Superior temporal gyrus (tissue), 1 donor: ENCODE measurements around the gene CDT1.
A peak's percentile ranks its signal among the peaks of the same experiment; 100 is the strongest.

Source experiments
- DNase-seq: peaks from one replicate; pipeline ENCODE4 v3.0.0-alpha.2; 2016; ENCODE audit errors: extremely low spot score

CDT1 gene

DNA sequence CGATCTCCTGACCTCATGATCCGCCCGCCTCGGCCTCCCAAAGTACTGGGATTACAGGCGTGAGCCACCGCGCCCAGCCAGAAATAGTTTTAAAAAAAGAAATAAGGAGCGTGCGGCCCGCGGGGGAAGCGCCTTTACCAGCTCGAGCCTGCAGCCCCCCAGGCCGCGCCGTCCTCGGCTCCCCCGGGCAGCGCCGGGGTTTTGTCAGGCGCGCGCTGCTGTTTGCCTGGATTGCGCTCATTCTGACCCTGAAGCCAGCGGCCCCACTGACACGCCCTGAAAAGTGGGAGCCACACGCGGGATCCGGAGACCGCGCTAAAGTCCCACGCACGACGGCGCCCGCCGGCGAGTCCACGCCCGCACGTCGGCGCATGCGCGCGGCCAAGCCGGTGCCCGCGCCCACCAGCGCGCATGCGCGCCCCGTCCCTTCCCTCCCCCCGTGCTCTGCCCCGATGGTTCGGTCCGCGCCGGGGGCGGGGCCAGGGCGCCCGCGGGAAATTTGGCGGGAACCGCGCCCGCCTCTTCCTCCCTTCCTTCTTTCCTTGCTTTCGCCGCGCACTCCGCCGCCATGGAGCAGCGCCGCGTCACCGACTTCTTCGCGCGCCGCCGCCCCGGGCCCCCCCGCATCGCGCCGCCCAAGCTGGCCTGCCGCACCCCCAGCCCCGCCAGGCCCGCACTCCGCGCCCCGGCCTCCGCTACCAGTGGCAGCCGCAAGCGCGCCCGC lies at the start of gene CDT1:
Gene CDT1 (plus strand): TSS at position 526 of the 724 bp plus-strand sequence. CDS start 43 bp downstream, at position 569.
- peak; percentile 84 for DNase-seq

DNA sequence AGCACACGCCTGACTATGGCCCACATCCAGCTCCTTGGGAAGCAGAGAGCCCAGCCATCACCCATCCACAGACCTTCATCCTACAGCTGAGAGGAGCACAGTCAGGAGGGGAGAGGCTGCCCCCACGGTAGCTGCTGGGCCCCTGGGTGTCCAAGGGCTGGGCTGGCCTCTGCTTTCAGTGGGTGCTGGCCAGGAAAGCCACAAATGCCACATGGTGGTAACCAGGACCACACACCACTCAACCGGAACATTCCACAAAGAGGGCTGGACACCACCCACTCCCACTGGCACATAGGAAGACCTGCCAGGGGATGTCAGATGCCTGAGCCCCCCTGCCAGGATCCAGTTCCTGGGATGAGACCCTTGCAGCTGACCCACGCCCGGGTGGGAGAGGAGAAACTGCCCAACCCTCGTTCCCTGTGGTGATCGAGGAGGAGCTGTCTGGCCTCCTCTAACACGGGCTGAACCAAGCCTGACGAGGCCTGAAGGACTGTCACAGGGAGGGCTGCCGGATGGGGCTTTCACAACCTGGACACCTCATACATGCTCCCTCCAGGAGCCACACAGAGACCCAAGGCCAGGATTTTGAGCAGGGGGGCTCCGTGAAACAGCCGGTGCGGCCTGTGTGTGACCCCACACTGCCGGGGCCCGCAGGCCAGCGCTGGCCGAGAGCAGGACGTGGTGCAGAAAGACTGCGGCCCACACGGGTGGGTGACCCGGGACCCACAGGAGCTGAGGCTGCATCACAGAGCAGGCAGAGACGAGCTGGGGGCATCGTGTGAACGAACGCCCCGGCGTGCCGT lies 49.3 kb upstream of the CDT1 start:
- no peak for DNase-seq

DNA sequence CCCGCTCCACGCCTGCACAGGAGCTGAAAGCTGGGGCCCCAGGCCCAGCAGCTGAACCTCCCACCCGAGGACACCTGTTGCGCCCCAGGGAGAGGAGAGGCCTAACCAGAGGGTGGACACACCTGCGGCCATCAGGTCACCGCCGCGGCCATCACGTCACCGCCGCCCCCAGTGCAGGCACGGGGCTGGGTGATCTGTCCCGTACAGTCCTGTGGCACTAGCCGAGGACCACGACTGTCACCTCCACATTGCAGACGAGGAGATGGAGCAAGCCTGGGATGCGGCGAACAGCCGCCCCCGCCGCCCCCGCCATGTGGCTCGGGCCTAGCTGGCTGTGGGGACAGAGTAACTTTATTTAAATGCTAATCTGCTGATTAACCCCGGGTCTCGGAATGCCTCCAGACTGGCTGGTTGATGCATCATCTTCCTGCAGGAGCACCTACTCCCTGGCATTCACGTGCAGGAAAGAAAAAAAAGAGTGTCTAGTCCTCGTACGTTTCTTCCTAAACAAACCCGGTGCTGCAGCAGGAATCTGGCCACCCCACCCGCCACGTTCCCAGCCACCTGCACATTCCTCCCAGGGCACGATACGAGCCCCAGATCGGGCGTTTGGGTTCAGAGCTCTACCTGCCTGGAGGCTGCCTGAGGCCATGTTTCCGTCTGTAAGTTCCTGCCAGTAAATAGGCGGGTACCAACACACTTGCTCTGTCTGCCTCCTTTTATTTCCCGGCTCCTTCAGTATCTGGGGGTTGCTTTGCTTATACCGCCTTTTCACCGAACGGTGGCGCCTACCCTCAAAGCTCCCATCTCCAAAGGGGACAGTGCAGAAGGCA lies 48.5 kb upstream of the CDT1 start:
- no peak for DNase-seq

DNA sequence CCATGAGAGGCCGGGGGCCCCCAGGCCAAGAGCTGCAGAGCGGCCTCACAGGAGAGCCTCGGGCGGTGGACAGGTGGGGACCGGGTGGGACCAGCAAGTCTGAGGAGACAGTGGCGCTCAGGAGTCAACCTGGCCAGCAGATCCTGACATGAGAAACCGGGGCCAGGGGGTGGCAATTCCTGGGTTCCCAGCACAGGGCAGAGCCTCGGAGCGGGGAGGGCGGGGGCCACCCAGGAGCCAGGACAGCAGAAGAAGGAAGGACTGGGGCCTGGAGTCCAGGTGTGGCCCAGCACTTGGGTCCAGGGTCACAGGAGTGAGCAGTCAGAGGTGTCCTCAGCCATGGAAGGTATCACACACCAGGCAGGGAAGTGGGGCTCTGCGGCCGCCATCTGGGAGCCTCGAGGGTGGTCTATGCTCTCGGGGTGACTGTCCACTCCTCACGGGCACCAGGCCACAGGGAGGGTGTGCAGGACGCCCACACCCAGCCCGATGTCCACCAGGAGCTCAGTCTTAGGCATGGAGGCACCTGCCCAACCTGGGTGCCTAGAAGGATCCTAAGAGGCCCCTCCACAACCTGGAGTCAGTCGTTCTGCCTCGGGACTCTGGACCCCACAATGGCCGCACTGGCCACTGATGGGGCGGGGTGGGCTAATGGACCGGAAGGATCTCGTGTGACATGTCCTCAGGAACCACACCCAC lies 47.7 kb upstream of the CDT1 start:
- DNase-seq, result no peak

DNA sequence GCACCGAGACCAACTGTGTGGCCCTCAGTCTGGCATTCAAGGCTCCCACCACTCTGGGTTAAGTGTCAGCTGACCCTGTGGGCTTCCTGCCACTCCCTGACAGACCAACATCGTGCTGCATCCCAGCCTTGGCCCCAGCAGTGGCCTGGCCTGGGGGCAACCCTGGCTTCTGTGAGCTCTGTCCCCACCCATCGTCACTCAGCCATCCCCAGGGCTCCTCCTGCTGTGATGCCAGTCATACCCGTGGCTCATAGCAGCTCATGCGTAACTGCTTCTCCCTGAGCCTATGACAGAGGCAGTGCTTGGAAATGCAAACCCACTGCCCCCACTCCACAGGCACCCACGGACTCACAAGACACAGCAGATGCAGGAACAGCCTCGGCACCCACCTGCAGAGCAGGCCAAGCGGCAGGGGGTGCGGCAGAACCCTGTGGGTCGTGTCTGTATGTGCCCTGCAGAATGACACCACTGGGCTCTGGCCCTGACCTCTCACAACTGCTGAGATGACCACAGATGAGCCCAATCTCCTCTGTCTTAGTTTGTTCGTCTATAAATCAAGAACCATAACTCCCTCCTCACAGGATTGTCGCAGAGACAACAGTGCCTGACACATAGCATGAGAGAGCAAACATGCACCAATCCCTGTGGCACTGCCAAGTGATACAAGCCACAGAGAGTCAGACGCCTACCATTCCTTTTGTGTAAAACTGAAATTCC lies 45.2 kb upstream of the CDT1 start:
- DNase-seq, result no peak

DNA sequence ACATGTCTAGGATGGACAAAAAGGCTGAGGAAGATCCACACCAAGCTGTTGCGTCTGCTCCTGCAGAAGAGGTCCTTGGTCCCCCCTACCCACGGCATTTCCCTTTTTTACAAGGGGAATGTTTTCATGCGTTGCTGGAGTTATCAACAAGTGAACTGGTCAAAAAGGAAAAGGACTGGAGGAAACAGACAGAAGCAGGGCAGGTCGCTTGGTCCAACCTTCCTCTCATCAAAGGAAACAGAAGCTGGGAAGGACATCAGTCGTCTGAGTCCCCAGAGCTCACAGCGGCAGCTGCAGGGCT lies 44.7 kb upstream of the CDT1 start:
- DNase-seq, result no peak

DNA sequence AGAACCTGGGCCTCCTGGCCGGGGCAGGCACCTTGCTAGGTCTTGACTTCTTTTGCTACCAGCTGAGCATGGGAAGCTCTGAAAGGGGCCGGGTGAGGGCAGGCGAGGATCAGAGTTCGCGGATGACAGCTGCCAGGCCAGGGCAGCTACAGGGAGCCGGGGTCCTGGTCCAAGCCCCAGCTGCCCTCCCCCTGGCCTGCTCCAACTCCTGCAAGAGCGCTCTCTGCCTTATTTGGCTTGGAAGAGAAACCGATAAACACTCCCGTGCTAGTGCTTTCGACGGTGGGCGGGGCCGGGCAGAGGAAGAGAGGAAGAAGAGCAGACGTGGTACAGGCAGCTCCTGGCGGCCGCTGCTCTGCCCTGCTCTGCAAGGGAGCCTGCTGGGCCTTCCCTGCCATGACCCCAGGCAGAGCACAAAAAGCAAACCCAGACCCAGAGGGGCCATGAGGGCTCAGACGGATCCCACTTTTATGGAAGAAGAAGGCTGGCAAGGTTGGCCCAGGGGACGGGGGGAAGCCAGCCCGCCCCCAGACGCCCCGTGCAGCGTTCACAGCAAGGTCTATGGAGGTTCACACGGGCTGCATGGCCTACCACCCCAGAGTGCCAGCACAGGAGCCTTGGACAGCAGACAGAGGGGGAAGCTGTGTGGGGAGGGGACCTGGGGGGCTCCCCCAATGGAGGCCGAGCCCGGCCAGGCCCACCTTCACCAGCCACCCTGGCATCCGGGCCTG lies 44.2 kb upstream of the CDT1 start:
- no peak for DNase-seq

DNA sequence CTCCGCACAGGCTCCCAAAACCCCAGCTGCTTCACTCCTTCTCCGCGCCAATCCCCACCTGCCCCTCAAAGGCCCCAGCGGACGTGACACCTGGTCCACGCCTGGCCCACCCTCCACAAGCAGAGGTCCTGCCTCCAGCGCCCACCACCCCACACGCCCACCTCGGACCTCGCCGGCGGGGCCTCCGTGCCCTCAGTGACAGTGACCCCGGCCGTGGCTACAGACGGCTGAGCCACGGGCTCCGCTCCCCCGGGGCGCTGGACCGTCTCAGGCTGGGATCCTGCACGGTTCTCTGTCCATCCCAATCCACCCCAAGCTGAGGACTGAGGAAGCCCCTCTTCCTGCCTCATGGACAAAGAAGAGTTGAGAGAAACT lies 43.6 kb upstream of the CDT1 start:
- DNase-seq, result no peak

DNA sequence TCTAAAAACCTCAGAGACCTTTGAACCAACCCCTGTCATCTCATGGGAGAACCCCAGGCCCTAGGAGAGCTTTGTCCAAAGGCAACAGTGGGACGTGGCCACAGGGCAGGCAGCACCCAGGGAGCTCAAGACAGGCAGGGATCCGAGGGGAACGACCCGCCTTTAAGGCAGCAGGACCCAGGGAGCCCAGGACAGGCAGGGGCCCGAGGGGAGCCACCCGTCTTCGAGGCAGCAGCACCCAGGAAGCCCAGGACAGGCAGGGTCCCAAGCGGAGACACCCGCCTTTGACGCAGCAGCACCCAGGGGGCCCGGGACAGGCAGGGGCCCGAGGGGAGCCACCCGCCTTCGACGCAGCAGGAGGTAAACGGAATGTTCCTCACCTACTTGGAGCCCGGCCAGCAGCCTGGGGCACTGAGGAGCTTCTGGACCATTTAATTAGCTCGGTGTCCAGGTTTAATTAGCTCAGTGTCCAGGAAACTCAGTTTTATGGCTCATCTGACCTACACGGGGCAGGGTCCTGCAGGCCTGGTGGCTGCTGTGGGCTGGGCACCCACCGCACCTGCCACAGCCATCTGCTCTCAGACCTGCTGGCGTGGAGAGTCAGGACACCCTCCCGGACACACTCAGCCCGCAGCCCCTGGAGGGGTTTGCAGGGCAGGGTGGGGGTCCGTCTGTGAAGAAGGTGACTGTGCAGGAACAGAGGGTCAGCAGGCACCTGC lies 43.0 kb upstream of the CDT1 start:
- DNase-seq, result no peak

DNA sequence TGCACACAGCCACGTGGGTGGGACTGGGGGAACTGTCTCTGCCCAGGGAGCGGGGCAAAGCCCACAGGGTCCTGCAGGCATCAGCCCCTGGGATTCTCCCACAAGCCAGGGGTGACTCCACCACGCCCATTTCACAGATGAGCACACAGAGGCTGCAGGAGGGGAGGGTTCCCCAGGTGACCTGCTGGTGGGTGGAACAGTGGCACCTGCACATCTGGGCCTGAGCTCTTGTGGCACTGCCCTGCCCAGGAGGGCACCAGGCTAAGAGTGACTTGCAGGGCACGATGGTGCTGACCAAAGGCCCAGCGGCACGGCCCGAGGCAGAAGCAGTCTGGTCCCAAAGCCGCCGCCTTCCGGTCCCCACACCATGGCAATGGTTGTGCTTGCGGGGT lies 42.5 kb upstream of the CDT1 start:
- no peak for DNase-seq

DNA sequence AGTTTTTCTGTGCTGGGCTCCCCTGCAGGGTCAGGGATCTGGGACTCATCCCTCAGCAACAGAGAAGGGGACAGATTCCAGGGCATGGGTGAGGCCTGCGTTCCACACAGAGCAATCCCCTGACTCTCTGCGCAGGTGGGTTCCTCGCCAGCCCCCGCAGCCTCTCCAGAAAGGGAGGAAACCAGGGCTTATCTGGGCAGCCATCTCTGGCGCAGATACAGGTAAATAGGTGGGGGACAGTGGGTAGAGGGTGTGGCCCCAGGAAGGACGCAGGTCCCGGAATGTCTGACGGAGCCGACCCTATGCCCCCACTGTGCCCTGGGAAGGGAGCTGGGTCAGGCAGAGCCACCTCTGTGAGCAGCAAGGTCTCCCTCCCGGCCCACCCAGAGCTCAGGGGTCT lies 41.8 kb upstream of the CDT1 start:
- DNase-seq, result no peak

DNA sequence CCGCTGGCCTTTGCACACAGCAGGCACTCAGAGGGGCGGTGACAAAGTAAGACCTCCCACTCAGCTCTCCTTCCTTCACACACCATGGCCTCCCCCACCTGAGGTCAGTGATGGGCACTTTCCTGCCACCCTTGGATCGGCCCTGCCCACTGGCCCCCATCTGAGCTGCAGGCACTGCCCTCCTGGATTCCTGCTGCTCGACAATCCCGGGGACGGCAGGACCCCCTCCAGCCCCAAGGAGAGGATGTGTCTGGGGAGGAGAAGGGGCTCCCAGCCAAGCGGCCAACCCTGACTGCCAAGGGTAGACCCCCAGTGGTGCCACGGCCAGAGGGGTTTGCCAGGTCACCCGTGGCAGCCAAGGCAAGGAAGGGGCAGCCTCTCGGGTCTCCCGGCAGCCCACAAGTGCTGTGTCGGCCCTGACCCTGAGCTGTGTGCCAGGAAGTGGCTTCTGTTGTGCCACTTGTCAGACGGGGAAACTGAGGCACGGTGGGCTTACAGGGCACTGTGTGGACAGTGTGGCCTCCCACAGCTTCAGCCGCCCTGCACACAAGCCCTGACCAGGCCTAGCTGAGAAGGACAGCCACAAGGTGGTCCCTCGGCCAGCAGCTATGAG lies 41.2 kb upstream of the CDT1 start:
- no peak for DNase-seq

DNA sequence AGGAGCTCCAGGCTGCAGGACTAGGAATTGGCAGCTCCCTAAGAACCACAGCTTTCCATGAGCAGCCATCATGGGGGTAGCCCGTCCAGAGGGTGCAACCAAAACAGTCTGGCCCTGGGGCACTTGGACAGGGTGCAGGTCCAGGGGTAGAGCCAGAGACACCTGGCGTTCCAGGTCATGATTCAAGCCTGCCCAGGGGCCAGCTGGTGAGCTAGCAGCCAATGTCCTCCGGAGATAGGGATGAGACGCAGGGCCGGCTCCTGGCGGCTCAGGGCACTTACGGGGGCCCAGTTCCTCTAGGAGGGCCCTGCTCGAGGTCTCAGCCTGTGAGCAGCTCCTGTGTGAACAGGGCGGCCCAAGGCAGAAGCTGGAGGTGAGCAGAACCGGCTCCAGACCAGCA lies 40.6 kb upstream of the CDT1 start:
- no peak for DNase-seq

DNA sequence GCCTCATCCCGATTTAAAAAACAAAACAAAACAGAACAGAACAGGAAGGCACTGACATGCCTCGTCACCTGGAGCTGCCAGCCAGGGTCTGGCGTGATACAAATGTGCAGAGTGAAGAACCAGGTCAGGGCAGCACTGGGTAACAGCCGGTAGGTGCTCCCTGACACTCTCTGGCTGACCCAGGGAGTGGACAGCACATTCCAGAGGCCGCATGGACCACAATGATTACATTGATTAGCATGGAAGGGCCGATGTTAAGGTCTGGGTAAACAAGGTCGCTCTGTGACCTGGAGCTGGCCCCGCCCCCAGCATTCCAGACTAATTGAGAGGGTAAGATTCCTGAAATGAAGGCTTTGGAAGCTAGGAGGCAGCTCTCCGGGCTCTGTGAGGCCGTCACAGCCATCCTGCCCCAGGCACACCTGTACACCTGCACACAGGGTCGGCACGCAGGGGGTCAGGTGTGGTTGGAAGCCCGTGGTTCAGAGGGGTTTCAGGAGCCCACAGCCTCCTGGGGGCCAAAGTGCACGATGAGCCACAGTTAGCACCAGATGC lies 40.0 kb upstream of the CDT1 start:
- DNase-seq, result no peak

DNA sequence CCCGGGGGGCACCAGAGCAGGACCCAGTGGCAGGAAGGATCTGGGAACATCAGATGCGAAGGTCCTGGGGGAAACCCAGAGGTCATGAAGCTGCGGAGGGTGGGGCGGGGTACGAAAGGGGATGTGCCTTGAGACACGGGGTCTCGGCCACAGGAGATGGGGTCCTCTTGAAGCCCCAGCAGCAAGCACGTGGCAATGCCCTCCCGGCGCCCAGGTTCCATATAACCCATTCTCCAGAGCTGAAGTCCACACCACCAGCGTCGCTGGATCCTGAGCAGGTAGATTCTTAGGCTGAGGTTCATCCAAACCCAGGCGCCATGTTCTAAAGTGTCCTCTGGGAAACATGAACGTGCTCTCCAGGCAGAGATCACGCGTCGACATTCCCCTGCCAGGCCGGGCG lies 39.5 kb upstream of the CDT1 start:
- DNase-seq, result no peak

DNA sequence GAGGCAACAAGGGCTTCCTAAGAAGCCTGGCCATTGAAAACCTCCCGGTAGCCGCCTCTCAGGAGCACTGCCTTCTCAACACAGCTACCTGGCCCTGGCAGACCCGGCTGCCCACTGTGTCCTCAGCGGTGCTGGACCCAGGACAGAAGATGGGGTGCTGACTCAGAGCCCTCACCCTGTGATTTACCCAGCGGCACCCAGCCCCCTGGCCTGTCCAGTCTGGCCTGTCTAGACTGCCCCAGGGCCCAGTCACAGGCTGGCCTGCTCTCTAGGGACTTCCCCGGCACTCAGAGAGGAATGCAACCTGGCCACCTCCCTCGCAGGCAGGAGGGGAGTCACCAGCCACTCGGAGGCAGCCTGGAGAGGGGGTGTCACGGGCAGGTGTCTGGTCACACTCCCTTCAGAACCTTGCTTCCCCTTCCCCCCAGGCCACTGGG lies 38.7 kb upstream of the CDT1 start:
- DNase-seq, result no peak

DNA sequence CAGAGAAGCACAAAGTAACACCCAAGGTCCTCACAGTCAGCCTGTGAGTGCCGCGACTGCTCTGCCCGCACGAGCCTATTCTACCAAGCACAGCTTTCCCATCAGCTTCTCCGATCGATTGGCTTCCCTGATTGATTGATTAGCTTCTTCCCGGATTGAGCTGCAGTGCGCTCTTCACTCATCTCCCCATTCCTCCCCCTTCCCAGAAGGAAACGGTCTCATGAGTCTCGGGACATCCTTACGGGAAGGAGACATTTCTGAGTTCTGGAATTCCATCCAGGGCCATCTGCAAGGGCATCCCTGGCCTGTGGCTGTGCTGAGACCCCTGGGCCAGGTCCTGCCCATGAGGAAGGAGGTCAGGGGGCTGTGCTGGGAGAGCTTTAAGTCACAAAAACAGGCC lies 36.6 kb upstream of the CDT1 start:
- DNase-seq, result no peak

DNA sequence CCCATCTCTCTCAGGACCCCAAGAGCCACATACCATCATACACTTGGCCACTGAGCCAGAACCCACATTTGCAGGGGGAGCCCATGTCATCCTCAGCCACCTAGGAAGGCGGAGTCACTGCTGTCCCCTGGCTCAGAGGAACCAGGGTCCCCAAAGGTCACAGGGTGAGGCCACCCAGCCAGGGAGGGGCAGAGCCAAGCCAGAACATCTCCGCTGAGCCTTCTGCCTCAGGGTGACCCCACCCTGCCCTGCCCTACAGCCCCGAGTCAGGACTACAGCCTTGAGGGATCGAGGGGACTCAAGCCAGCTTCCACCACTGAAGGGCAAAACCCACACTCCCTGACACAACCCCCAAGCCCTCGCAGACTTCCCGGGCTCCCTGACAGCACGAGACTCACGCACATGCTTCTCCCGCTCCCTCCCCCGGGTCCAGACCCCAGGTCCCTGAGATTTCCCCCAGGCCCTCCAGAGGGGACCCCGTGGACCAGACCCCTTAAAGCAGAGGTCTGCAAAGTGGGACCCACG lies 36.0 kb upstream of the CDT1 start:
- no peak for DNase-seq
